ENCODE results near the gene TPD52L1. TPM values are rescaled to one million over a fixed set of nuclear protein-coding genes. Genes with fewer than 3 reads are reported as not detected.

TPD52L1 gene
- total and polyA plus RNA-seq, 2 of the 13 experiments (the other 11 are each of a cell fraction or from before 2014, with no cell fraction given): 0.49 to 0.53 TPM

GRCh38 chr6:125302840-125303511 is 149.4 kb downstream of the TPD52L1 start:
- Histone ChIP-seq H3K4me3 (replicated peaks in 1 of 3; ENCODE audit: insufficient read depth in 1 of 3, low read depth in 2 of 3, low read length in 3 of 3) (no peak overlapping the region), H3K27ac (ENCODE audit: extremely low read length, insufficient read depth, low read length) (no peak overlapping the region), H3K9ac (ENCODE audit: insufficient read depth, low read depth, low read length) (no peak overlapping the region), H3K27me3 (ENCODE audit: control insufficient read depth in 1 of 2, insufficient read depth in 2 of 2, low read length in 2 of 2) (peaks cover 0 to 4% of the 10 kb centered on the region in 2 experiments; a peak in 1 of 5 replicates), H3K4me2 (ENCODE audit: low read depth, low read length) (no peak overlapping the region), H3K4me1 (ENCODE audit: insufficient read depth, low read length) (peaks cover 45% of the 10 kb centered on the region), H3K79me2 (ENCODE audit: insufficient read depth, low read length) (no peaks in the 10 kb centered on the region), H2AFZ (ENCODE audit: low read length) (no peak overlapping the region), H3K9me3 (ENCODE audit: low read length) (peaks cover 7% of the 10 kb centered on the region; the same call in 1 of the 2 replicates), H3K36me3 (replicated peaks in 1 of 2; ENCODE audit: control insufficient read depth in 1 of 2, insufficient read depth in 2 of 2, low read length in 2 of 2) (peaks cover 3% of the 10 kb centered on the region in 2 experiments; a peak in 3 of 5 replicates), H4K20me1 (ENCODE audit: insufficient read depth, low read length) (no peaks in the 10 kb centered on the region)
- ChIA-PET POLR2A (no interaction called here), CTCF (ENCODE audit: low intra/inter-chr PET ratio, low total read pairs) (no interaction called here)
- BruUV-seq (replicated peaks): no TSS peak
- no peak for ATAC-seq
- intact Hi-C loops (cut with micrococcal nuclease; ENCODE audit: unreplicated experiment) (loop anchor here (5.0 kb wide), 1 partner anchor 111 kb away; no protein-coding TSS in a partner anchor), in situ Hi-C loops (cut with HindIII; ENCODE audit: extremely low pct_ligation_motif_present, low pct_unique_long_range_greater_than_20kb) (loop anchor here (10.0 to 25.0 kb wide), 2 partner anchors 652 to 1809 kb away; partner anchors contain the start of genes HINT3 and RSPO3)
- 24% methylated on average over 4 of the region's 4 CpGs for WGBS (ENCODE audit: low lambda C conversion rate)
- FAIRE-seq: no peak
- DNase-seq (ENCODE audit: low spot score): no peak
- TF ChIP-seq PRDM4 (CRISPR knock-in tag; IDR thresholded peaks at IDR 0.05; ENCODE audit: borderline replicate concordance): no peak
- TF ChIP-seq TBX3 (IDR thresholded peaks at IDR 0.05; ENCODE audit: borderline replicate concordance): no peak
- TF ChIP-seq TFDP1 (CRISPR knock-in tag; IDR thresholded peaks at IDR 0.05; ENCODE audit: borderline replicate concordance): no peak
- TF ChIP-seq CERS6 (CRISPR knock-in tag; IDR thresholded peaks at IDR 0.05): no peak
- TF ChIP-seq ZSCAN29 (CRISPR knock-in tag; conservative IDR thresholded peaks at IDR 0.05): no peak
- no peak for TF ChIP-seq ZNF407 (CRISPR knock-in tag; IDR thresholded peaks at IDR 0.05; ENCODE audit: not compliant biosample characterization)
- no peak for TF ChIP-seq HNF4G (IDR thresholded peaks at IDR 0.05; ENCODE audit: borderline replicate concordance, low read depth, low read length)
- no peak for TF ChIP-seq HNF4G (CRISPR knock-in tag; IDR thresholded peaks at IDR 0.05; ENCODE audit: borderline replicate concordance, low read depth)
- no peak for TF ChIP-seq GZF1 (CRISPR knock-in tag; IDR thresholded peaks at IDR 0.05)
- no peak for TF ChIP-seq ZSCAN12 (CRISPR knock-in tag; IDR thresholded peaks at IDR 0.05)
